Ovary (tissue), 9 donors: ENCODE results near the gene FNDC3A. TPM values are rescaled to one million over a fixed set of nuclear protein-coding genes. Genes with fewer than 3 reads are reported as not detected.
"Not testable (repeated sequence)": the region's sequence is repeated elsewhere in the genome, so short reads cannot be mapped to it uniquely, and the experiment has no call there.

Experiments used
- DNase-seq, 5 donors: peaks; one replicate each; pipeline ENCODE4 v3.0.0-alpha.2; 2019 to 2020
- H3K27ac ChIP-seq, 2 donors: fragments of 200-600 bp; one replicate each; pipeline versions ENCODE4 v1.5.1 to v1.8.0; 2019 to 2022
- H3K27me3 ChIP-seq: fragments of 200-600 bp; one replicate; pipeline ENCODE4 v1.8.0; 2022
- H3K36me3 ChIP-seq: fragments of 200-600 bp; sonication (generic); one replicate; pipeline ENCODE4 v1.5.1; 2019
- H3K4me1 ChIP-seq: one replicate; pipeline ENCODE4 v1.8.1; 2013; ENCODE audit warnings: mild to moderate bottlenecking, moderate library complexity; ENCODE audit not compliant: insufficient read depth
- H3K4me3 ChIP-seq: fragments of 200-600 bp; sonication (generic); one replicate; pipeline ENCODE4 v1.5.1; 2017
- H3K9me3 ChIP-seq, 2 donors: fragments of 200-600 bp in 1 of 2; sonication (generic) in 1 of 2; one replicate each; pipeline versions ENCODE4 v1.5.1 to v1.8.1; 2013 to 2019; ENCODE audit warnings: mild to moderate bottlenecking in 1 of 2, moderate library complexity in 1 of 2
- CTCF ChIP-seq, 3 donors: fragments of 450-650 bp in 2 of 3; fragments of 200-600 bp in 1 of 3; IDR thresholded peaks; one replicate each; pipeline versions ENCODE4 v1.5.1 to v1.8.0; 2016 to 2022; ENCODE audit warnings: antibody characterized with exemption in 3 of 3, mild to moderate bottlenecking in 1 of 3
- EP300 ChIP-seq: sonication (generic); formaldehyde crosslinking; IDR thresholded peaks from one replicate; pipeline ENCODE4 v1.6.1; 2017; ENCODE audit warnings: antibody characterized with exemption
- POLR2A ChIP-seq: fragments of 450-650 bp; IDR thresholded peaks from one replicate; pipeline ENCODE4 v1.6.1; 2017; ENCODE audit warnings: antibody characterized with exemption, mild to moderate bottlenecking, moderate library complexity
- WGBS, 3 donors: extraction: QIAGEN DNeasy Blood & Tissue Kit in 1 of 3; methylation state at CpG; one replicate each; pipeline versions ENCODE4 v1.1.5 to v1.1.7; 2013 to 2017; 5-methylcytosine and 5-hydroxymethylcytosine counted together
- intact Hi-C, 4 donors: fragments of 100-400 bp; cut with DNase I; formaldehyde crosslinking; loops; one replicate each; pipeline versions ENCODE4 v1.11.0 to v1.15.1; 2022 to 2023
- polyA plus RNA-seq, 2 donors: library from polyadenylated mRNA; stranded (reverse); fragments of 200-250 nt in 1 of 2; fragments of 350-450 nt in 1 of 2; fragmentation: Illumina TruSeq in 1 of 2; extraction: RNeasy Lipid Tissue Mini Kit (QIAGEN cat#74804) in 1 of 2; gene quantifications; one replicate each; pipeline ENCODE4 v1.2.3, GENCODE V29; 2013 to 2014
- total RNA-seq, 7 donors: library from RNA; depleted of rRNA in 2 of 7; stranded (reverse); fragments of >200 nt in 2 of 7; fragmentation: NEBNext Ultra II Directional in 3 of 7; extraction: Animal tissue kit (Norgen Biotek cat#: 25700) in 3 of 7; gene quantifications; one replicate each; pipeline versions ENCODE4 v1.1.0 to v1.2.4, GENCODE V29; 2016 to 2023
- donor health status: DM: no; HTN: no; CAD: no; lungs with moderate emphysema.
- donor health status: DM: no; HTN: no; CAD: no.
- donor health status: Bipolar disorder and iron deficiency.
- donor health status: DM: yes; HTN: yes; CAD: no.
- donor health status: DM: no; HTN: no; CAD: no.
- donor health status: DM: yes; HTN: yes; CAD: no.

FNDC3A gene
- total and polyA plus RNA-seq, 9 donors, result 25.5 to 71.6 (median 58.2) TPM

DNA sequence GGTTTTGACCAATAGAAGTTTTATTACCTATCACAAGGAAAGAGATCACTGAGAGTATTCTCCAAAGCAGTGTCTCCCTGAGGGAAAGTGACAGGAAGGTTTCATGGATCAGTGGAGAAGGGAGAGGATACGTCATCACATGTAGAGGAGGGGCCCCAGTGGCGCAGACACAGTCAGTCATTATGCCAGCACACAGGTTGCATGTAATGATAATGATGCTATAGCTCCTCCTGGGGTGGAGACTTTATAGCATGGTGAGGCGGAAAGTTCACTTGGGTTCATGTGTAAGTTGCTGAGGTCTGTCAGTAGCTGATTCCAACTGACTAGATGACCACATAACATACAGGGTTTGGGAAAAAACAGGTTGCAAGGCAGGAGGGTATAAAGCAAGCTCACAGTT is 88.8 kb downstream of the FNDC3A start:
- DNase-seq, result no peak
- no peak for TF ChIP-seq POLR2A
- TF ChIP-seq EP300, result no peak
- no peak for TF ChIP-seq CTCF (IDR thresholded peaks at IDR 0.05)
- Histone ChIP-seq H3K4me3 (no peak overlapping the region), H3K27ac (no peak overlapping the region), H3K9me3 (no peaks in the 10 kb centered on the region), H3K27me3 (no peaks in the 10 kb centered on the region), H3K36me3 (no peaks in the 10 kb centered on the region), H3K4me1 (peaks cover 2% of the 10 kb centered on the region)
- intact Hi-C loops, result no loop called here
- 96 to 100% (median 96%) methylated on average over 3 of the region's 3 CpGs for WGBS, 3 donors

- TF ChIP-seq EP300 (no peak), POLR2A (no peak), CTCF (IDR thresholded peaks at IDR 0.05) (no peak)
- Histone ChIP-seq H3K9me3 (no peaks in the 10 kb centered on the region), H3K4me1 (peaks cover 2% of the 10 kb centered on the region), H3K36me3 (no peaks in the 10 kb centered on the region), H3K27ac (no peak overlapping the region), H3K27me3 (no peaks in the 10 kb centered on the region), H3K4me3 (no peak overlapping the region)
- intact Hi-C loops, result no loop called here
- DNase-seq, result no peak
- 77 to 92% (median 88%) methylated on average over 2 of the region's 2 CpGs for whole genome bisulfite sequencing, 3 donors
Measured at GRCh38 chr13:49066856-49067255, 91.1 kb downstream of the FNDC3A start.

GRCh38 chr13:49068498-49068897 is 92.8 kb downstream of the FNDC3A start:
- H3K27ac ChIP-seq, H3K36me3 ChIP-seq, DNase-seq, H3K9me3 ChIP-seq, H3K4me3 ChIP-seq, intact Hi-C loops, H3K4me1 ChIP-seq, H3K27me3 ChIP-seq: not testable (repeated sequence)
- WGBS, 3 donors, result 98 to 100% (median 99%) methylated on average over 1 of the region's 1 CpG

- WGBS, 3 donors, result 94 to 97% (median 95%) methylated on average over 6 of the region's 6 CpGs
- H3K27ac ChIP-seq, DNase-seq, H3K4me3 ChIP-seq, H3K4me1 ChIP-seq, intact Hi-C loops, H3K27me3 ChIP-seq, H3K9me3 ChIP-seq, H3K36me3 ChIP-seq: not testable (repeated sequence)
Measured at GRCh38 chr13:49070021-49070420, 94.3 kb downstream of the FNDC3A start.

DNA sequence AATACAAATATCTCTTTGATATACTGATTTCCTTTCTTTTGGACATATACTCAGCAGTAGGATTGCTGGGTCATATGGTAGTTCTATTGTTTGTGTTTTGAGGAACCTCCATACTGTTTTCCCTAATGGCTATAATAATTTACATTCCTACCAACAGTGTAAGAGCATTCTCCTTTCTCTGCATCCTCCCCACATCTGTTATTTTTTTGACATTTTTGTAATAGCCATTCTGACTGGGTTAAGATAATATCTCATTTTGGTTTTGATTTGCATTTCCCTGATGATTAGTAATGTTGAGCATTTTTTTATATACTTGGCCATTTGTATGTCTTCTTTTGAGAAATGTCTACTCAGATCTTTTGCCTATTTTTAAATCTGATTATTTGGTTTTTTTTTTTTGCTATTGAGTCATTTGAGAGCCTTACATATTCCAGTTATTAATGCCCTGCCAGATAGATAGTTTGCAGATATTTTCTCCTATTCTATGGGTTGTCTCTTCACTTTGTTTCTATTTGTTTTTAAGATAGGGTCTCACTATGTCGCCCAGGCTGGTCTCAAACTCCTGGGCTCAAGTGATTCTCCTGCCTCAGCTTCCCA is 95.7 kb downstream of the FNDC3A start:
- Histone ChIP-seq H3K9me3 (no peaks in the 10 kb centered on the region), H3K4me3 (no peak overlapping the region), H3K27me3 (no peaks in the 10 kb centered on the region), H3K27ac (no peak overlapping the region), H3K36me3 (no peaks in the 10 kb centered on the region), H3K4me1 (no peaks in the 10 kb centered on the region)
- TF ChIP-seq EP300 (no peak), CTCF (IDR thresholded peaks at IDR 0.05) (no peak), POLR2A (no peak)
- 93 to 98% (median 97%) methylated on average over 1 of the region's 1 CpG for WGBS, 3 donors
- no peak for DNase-seq
- intact Hi-C loops, result no loop called here
